WTC11 (cell line): Measurements from ENCODE around the gene DNAJC10. TPM values are rescaled to one million over a fixed set of nuclear protein-coding genes. Genes with fewer than 3 reads are reported as not detected.

Experiments
- ATAC-seq: fragments of 200-7000 bp; cut with Tn5 transposase; 2 replicates; pipeline ENCODE4 v1.10.0; 2021; ENCODE audit warnings: mild to moderate bottlenecking, moderate library complexity
- CTCF ChIA-PET: fragments of 300-600 bp; sonication (Branson Sonifier 250); formaldehyde crosslinking; loops from one replicate; lab custom pipeline; 2021; ENCODE audit warnings: antibody characterized with exemption; lab: Charles Lee
- POLR2A ChIA-PET: fragments of 350-600 bp; sonication (Branson Sonifier 250); formaldehyde crosslinking; loops from one replicate; lab custom pipeline; 2021; ENCODE audit warnings: antibody characterized with exemption; lab: Charles Lee
- DNase-seq: peaks from one replicate; pipeline ENCODE4 v3.0.0; 2021; ENCODE audit warnings: low spot score
- H3K27ac Mint-ChIP-seq: 2 replicates; pipeline ENCODE4 v1.8.0; 2021; ENCODE audit warnings: mixed read lengths
- H3K27me3 Mint-ChIP-seq: 2 replicates; pipeline ENCODE4 v1.8.0; 2021; ENCODE audit warnings: low read depth, mild to moderate bottlenecking, moderate library complexity, mixed read lengths
- H3K36me3 Mint-ChIP-seq: 2 replicates; pipeline ENCODE4 v1.8.0; 2021; ENCODE audit warnings: mixed read lengths
- H3K4me1 Mint-ChIP-seq: 2 replicates; pipeline ENCODE4 v1.8.0; 2022; ENCODE audit warnings: mixed read lengths
- H3K4me3 Mint-ChIP-seq: 2 replicates; pipeline ENCODE4 v1.8.0; 2021; ENCODE audit warnings: mild to moderate bottlenecking, moderate library complexity, mixed read lengths
- H3K9me3 Mint-ChIP-seq: 2 replicates; pipeline ENCODE4 v1.8.0; 2021; ENCODE audit warnings: mixed read lengths
- CREB1 ChIP-seq: sonication (generic); formaldehyde crosslinking; IDR thresholded peaks from 2 replicates; pipeline ENCODE4 v1.8.0; 2023; ENCODE audit warnings: mild to moderate bottlenecking, missing genetic modification reagents
- E2F1 ChIP-seq: sonication (generic); formaldehyde crosslinking; IDR thresholded peaks from 2 replicates; pipeline ENCODE4 v1.8.0; 2022; ENCODE audit warnings: mild to moderate bottlenecking, missing genetic modification reagents
- E2F4 ChIP-seq: sonication (generic); formaldehyde crosslinking; IDR thresholded peaks from 2 replicates; pipeline ENCODE4 v1.8.1; 2022; ENCODE audit warnings: low read depth, mild to moderate bottlenecking, moderate library complexity, missing genetic modification reagents, borderline replicate concordance
- ETV6 ChIP-seq: sonication (generic); formaldehyde crosslinking; IDR thresholded peaks from 2 replicates; pipeline ENCODE4 v1.8.1; 2022; ENCODE audit warnings: mild to moderate bottlenecking, missing genetic modification reagents
- FOXK1 ChIP-seq: sonication (generic); formaldehyde crosslinking; IDR thresholded peaks from 2 replicates; pipeline ENCODE4 v1.8.0; 2022; ENCODE audit warnings: mild to moderate bottlenecking, moderate library complexity, missing genetic modification reagents
- IRF2 ChIP-seq: sonication (generic); formaldehyde crosslinking; IDR thresholded peaks from 2 replicates; pipeline ENCODE4 v1.8.0; 2022; ENCODE audit warnings: low read depth, missing genetic modification reagents, borderline replicate concordance
- JAZF1 ChIP-seq: fragments of 250-450 bp; sonication (Bioruptor Pico); IDR thresholded peaks from 2 replicates; pipeline ENCODE4 v1.9.0; 2021; ENCODE audit warnings: moderate library complexity, mild to moderate bottlenecking, inconsistent platforms
- MAX ChIP-seq: sonication (generic); formaldehyde crosslinking; IDR thresholded peaks from 2 replicates; pipeline ENCODE4 v1.8.0; 2022; ENCODE audit warnings: mild to moderate bottlenecking, missing genetic modification reagents
- NR1H2 ChIP-seq: sonication (generic); formaldehyde crosslinking; IDR thresholded peaks from 2 replicates; pipeline ENCODE4 v1.9.0; 2021; ENCODE audit warnings: mild to moderate bottlenecking, moderate library complexity, missing genetic modification reagents
- NR3C1 ChIP-seq: sonication (generic); formaldehyde crosslinking; conservative IDR thresholded peaks from 2 replicates; pipeline ENCODE4 v1.8.1; 2023; ENCODE audit warnings: low read depth, mild to moderate bottlenecking, missing genetic modification reagents
- RELA ChIP-seq: sonication (generic); formaldehyde crosslinking; IDR thresholded peaks from 2 replicates; pipeline ENCODE4 v1.8.1; 2022; ENCODE audit warnings: missing genetic modification reagents, mild to moderate bottlenecking, borderline replicate concordance
- USF2 ChIP-seq: sonication (generic); formaldehyde crosslinking; IDR thresholded peaks from 2 replicates; pipeline ENCODE4 v1.8.1; 2023; ENCODE audit warnings: mild to moderate bottlenecking, missing genetic modification reagents, moderate library complexity
- ZBTB43 ChIP-seq: sonication (generic); formaldehyde crosslinking; IDR thresholded peaks from 2 replicates; pipeline ENCODE4 v1.8.1; 2023; ENCODE audit warnings: mild to moderate bottlenecking, missing genetic modification reagents
- ZNF121 ChIP-seq: sonication (generic); formaldehyde crosslinking; IDR thresholded peaks from 2 replicates; pipeline ENCODE4 v1.8.0; 2023; ENCODE audit warnings: missing genetic modification reagents
- ZNF263 ChIP-seq: sonication (generic); formaldehyde crosslinking; IDR thresholded peaks from 2 replicates; pipeline ENCODE4 v1.8.1; 2022; ENCODE audit warnings: low read depth, mild to moderate bottlenecking, moderate library complexity, missing genetic modification reagents
- total RNA-seq: library from RNA; stranded (reverse); gene quantifications from 3 replicates; pipeline ENCODE4 v1.2.3, GENCODE V29; 2021
- TF ChIP-seq, protein P1 (sequence below): fragments of 250-450 bp; sonication (Bioruptor Pico); IDR thresholded peaks from 2 replicates; pipeline ENCODE4 v1.9.0; 2021; ENCODE audit warnings: mild to moderate bottlenecking
- TF ChIP-seq, protein P2 (sequence below): sonication (generic); formaldehyde crosslinking; IDR thresholded peaks from 2 replicates; pipeline ENCODE4 v1.8.0; 2023; ENCODE audit warnings: mild to moderate bottlenecking, missing genetic modification reagents

DNAJC10 gene
- total RNA-seq, 1 experiment from 2014 or later = 109 TPM

DNA sequence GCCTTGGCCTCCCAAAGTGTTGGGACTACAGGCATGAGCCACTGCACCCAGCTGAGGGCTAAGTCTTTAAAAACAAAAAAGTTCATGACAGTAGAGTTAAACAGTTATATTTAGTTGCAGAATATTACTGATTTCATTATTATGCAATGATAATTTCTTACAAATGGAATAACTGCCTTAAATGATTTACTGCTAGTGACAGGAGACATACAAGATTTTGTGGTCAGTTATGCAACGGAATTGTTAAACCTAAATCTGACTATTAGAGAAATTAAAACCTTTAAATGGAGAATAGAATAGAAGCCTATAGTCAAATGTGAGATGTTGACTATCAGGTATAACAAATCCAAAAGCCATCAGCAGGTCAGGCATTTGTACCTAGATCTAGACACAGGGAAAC is 10.3 kb upstream of the DNAJC10 start:
- Mint-ChIP-seq H3K9me3 (no peaks in the 10 kb centered on the region), H3K4me1 (no peaks in the 10 kb centered on the region), H3K27me3 (no peaks in the 10 kb centered on the region), H3K27ac (no peak overlapping the region), H3K36me3 (no peaks in the 10 kb centered on the region), H3K4me3 (no peak overlapping the region)
- ChIA-PET POLR2A (no interaction called here), CTCF (no interaction called here)
- DNase-seq (no peak), ATAC-seq (no peak)
- TF ChIP-seq MAX (CRISPR knock-in tag) (no peak), E2F1 (no peak), ZNF121 (no peak), USF2 (CRISPR knock-in tag) (no peak), NR1H2 (CRISPR knock-in tag) (no peak), ETV6 (no peak), CREB1 (CRISPR knock-in tag) (no peak), ZNF263 (no peak), NR3C1 (CRISPR knock-in tag) (no peak), FOXK1 (CRISPR knock-in tag) (no peak), JAZF1 (CRISPR knock-in tag) (no peak), ZBTB43 (no peak), E2F4 (CRISPR knock-in tag) (no peak), IRF2 (no peak), RELA (CRISPR knock-in tag) (no peak)
- TF ChIP-seq, protein P1, sequence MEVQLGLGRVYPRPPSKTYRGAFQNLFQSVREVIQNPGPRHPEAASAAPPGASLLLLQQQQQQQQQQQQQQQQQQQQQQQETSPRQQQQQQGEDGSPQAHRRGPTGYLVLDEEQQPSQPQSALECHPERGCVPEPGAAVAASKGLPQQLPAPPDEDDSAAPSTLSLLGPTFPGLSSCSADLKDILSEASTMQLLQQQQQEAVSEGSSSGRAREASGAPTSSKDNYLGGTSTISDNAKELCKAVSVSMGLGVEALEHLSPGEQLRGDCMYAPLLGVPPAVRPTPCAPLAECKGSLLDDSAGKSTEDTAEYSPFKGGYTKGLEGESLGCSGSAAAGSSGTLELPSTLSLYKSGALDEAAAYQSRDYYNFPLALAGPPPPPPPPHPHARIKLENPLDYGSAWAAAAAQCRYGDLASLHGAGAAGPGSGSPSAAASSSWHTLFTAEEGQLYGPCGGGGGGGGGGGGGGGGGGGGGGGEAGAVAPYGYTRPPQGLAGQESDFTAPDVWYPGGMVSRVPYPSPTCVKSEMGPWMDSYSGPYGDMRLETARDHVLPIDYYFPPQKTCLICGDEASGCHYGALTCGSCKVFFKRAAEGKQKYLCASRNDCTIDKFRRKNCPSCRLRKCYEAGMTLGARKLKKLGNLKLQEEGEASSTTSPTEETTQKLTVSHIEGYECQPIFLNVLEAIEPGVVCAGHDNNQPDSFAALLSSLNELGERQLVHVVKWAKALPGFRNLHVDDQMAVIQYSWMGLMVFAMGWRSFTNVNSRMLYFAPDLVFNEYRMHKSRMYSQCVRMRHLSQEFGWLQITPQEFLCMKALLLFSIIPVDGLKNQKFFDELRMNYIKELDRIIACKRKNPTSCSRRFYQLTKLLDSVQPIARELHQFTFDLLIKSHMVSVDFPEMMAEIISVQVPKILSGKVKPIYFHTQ (CRISPR knock-in tag) = no peak
- TF ChIP-seq, protein P2, sequence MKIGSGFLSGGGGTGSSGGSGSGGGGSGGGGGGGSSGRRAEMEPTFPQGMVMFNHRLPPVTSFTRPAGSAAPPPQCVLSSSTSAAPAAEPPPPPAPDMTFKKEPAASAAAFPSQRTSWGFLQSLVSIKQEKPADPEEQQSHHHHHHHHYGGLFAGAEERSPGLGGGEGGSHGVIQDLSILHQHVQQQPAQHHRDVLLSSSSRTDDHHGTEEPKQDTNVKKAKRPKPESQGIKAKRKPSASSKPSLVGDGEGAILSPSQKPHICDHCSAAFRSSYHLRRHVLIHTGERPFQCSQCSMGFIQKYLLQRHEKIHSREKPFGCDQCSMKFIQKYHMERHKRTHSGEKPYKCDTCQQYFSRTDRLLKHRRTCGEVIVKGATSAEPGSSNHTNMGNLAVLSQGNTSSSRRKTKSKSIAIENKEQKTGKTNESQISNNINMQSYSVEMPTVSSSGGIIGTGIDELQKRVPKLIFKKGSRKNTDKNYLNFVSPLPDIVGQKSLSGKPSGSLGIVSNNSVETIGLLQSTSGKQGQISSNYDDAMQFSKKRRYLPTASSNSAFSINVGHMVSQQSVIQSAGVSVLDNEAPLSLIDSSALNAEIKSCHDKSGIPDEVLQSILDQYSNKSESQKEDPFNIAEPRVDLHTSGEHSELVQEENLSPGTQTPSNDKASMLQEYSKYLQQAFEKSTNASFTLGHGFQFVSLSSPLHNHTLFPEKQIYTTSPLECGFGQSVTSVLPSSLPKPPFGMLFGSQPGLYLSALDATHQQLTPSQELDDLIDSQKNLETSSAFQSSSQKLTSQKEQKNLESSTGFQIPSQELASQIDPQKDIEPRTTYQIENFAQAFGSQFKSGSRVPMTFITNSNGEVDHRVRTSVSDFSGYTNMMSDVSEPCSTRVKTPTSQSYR = no peak
